Hepatocyte (in vitro differentiated cells): ENCODE data around the gene PRODH.
"Not testable (repeated sequence)": the region's sequence is repeated elsewhere in the genome, so short reads cannot be mapped to it uniquely, and the experiment has no call there.

Experiments used
- CTCF ChIP-seq: fragments of 200-600 bp; sonication (generic); IDR thresholded peaks from 2 replicates; pipeline ENCODE4 v1.5.1; 2016; ENCODE audit warnings: antibody characterized with exemption, mild to moderate bottlenecking; ENCODE audit not compliant: poor library complexity
- EZH2 ChIP-seq: fragments of 200-600 bp; sonication (generic); IDR thresholded peaks from 2 replicates; pipeline ENCODE4 v1.6.1; 2016; ENCODE audit warnings: antibody characterized with exemption, mild to moderate bottlenecking, borderline replicate concordance
- EZH2phosphoT487 ChIP-seq: fragments of 200-600 bp; sonication (generic); IDR thresholded peaks from one replicate; pipeline ENCODE4 v1.6.1; 2018; ENCODE audit warnings: antibody characterized with exemption, mild to moderate bottlenecking, low read depth, moderate library complexity; ENCODE audit not compliant: unreplicated experiment, severe bottlenecking

GRCh38 chr22:18884465-18884864 lies 51.6 kb downstream of the PRODH start:
- not testable (repeated sequence) for TF ChIP-seq CTCF, EZH2phosphoT487, EZH2
